Activated CD8-positive, alpha-beta T cell treated with anti-CD3 and anti-CD28 coated beads, Interleukin-2, amount 10 ng/mL, durations not matched to agents 7 days and 5 days (primary cell): Measurements from ENCODE around the gene CINP. TPM values are rescaled to one million over a fixed set of nuclear protein-coding genes. Genes with fewer than 3 reads are reported as not detected.
"Not testable (repeated sequence)": the region's sequence is repeated elsewhere in the genome, so short reads cannot be mapped to it uniquely, and the experiment has no call there.

Experiments
- ATAC-seq: fragments of 150-1000 bp; cut with Tn5 transposase; one replicate; pipeline ENCODE4 v1.10.0; 2021; ENCODE audit warnings: moderate library complexity
- CTCF ChIA-PET: fragments of 350-600 bp; sonication (Branson Sonifier 250); formaldehyde crosslinking; loops from one replicate; lab custom pipeline; 2021; ENCODE audit warnings: antibody characterized with exemption; lab: Charles Lee
- POLR2A ChIA-PET: fragments of 350-600 bp; sonication (Branson Sonifier 250); formaldehyde crosslinking; loops from one replicate; lab custom pipeline; 2021; ENCODE audit warnings: antibody characterized with exemption; lab: Charles Lee
- DNase-seq: peaks from one replicate; pipeline ENCODE4 v3.0.0-alpha.2; 2020
- H3K27ac Mint-ChIP-seq: one replicate; pipeline ENCODE4 v1.8.0; 2021; ENCODE audit warnings: mild to moderate bottlenecking, mixed read lengths
- H3K27me3 Mint-ChIP-seq: one replicate; pipeline ENCODE4 v1.8.0; 2021; ENCODE audit warnings: low read depth, mixed read lengths
- H3K36me3 Mint-ChIP-seq: one replicate; pipeline ENCODE4 v1.8.0; 2021; ENCODE audit warnings: low read depth, mixed read lengths
- H3K4me1 Mint-ChIP-seq: one replicate; pipeline ENCODE4 v1.8.0; 2021; ENCODE audit warnings: low read depth, mixed read lengths
- H3K4me3 Mint-ChIP-seq: one replicate; pipeline ENCODE4 v1.8.0; 2021; ENCODE audit warnings: mild to moderate bottlenecking, mixed read lengths
- H3K9me3 Mint-ChIP-seq: one replicate; pipeline ENCODE4 v1.8.0; 2022; ENCODE audit warnings: mixed read lengths; ENCODE audit not compliant: insufficient read depth
- total RNA-seq, 2 experiments: library from RNA; stranded (reverse); gene quantifications; one replicate each; pipeline ENCODE4 v1.2.3, GENCODE V29; 2021

Gene CINP
- total RNA-seq, 2 experiments from 2014 or later = 31.1 to 33.4 TPM

DNA sequence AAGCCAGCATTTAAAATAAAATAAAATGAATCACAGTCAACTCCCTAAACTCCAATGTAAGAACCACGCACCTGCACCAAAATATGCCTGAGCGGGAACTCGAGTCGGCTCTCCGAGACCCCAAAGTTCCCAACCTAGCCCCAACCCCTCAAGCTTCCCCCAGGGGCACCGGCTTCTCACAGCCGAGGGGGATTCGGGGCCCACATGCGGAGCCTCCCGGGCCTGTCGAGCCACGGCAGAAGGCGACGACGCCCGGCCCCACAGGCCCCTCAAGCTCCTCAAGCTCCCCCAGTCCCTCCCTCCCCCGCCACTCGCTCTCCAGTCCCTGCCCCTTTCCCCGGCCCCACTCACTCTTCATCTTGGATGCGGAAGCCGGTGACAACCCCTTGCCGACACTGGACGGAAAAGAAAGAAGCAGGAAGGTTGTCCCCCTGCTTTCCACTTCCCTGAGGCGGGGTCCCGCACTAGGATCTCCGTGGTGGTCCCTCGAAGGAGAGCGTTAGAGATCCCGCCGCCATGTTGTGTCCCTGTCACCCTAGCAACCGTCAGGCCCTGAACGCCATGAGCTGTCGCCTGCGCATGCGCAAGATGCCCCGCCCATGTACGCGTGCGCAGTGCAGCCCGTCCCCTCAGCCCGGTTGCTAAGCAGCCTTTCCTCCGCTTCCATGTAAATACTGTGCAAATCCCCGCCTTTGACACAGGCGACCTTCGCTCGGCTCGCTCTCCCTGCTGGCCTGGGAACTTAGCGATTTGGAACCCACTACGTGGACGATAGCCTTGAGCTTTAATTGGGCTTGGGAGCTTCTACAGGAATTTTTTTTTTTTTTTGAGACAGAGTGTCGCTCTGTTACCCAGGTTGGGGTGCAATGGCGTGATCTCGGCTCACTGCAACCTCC lies 57.8 kb downstream of the CINP start, which contains the start of gene MOK:
TSS of gene MOK (minus strand) at position 554 of the 896 bp plus-strand sequence. CDS start at position 358, 196 bp downstream.
- peaks cover 11% of the 10 kb centered on the region for H3K4me1 Mint-ChIP-seq
- ChIA-PET CTCF (interaction anchor here (0.8 to 3.8 kb wide), 6 partner anchors 10 to 208 kb away, joined by 3 to 36 read pairs (median 7); partner anchors contain the start of gene ZNF839), POLR2A (interaction anchor here (0.9 to 1.1 kb wide), 3 partner anchors 15 to 285 kb away, joined by 3 to 4 read pairs (median 3); partner anchors contain the start of gene ZNF839)
- peaks cover 12% of the 10 kb centered on the region for H3K27me3 Mint-ChIP-seq
- H3K27ac Mint-ChIP-seq = peak within 1 kb of the TSS; percentile 85
- peak; percentile 92 for ATAC-seq
- H3K4me3 Mint-ChIP-seq = peak within 1 kb of the TSS; percentile 95
- no peaks in the 10 kb centered on the region for H3K36me3 Mint-ChIP-seq
- no peaks in the 10 kb centered on the region for H3K9me3 Mint-ChIP-seq
- peak; percentile 98 for DNase-seq

DNA sequence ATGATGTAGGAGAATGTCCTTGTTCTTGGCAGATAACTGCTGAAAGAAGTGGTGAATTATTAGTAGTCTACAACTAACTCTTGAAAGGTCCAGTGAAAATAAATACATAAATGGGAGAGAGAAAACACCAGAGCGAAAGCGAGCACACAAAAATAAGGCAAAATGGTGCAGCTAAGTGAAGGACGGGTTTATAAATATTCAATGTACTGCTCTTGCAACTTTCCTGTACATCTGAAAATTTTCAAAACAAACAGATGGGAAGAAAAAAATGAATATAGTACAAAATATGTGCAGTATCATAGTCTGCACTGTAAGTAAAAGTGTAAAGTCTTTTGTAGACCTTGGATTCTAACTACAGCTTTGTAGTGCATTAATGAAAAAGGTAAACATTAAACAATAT lies 59.0 kb downstream of the CINP start:
- ChIA-PET POLR2A (interaction anchor here (0.6 kb wide), 1 partner anchor 58 kb away, joined by 3 read pairs; no protein-coding TSS in a partner anchor), CTCF (interaction anchor here (0.9 to 3.8 kb wide), 4 partner anchors 11 to 68 kb away, joined by 3 to 36 read pairs (median 4); partner anchors contain the start of gene ZNF839)
- peaks cover 14% of the 10 kb centered on the region for H3K4me1 Mint-ChIP-seq
- DNase-seq (no peak), ATAC-seq (no peak)
- no peaks in the 10 kb centered on the region for H3K36me3 Mint-ChIP-seq
- no peak overlapping the region for H3K27ac Mint-ChIP-seq
- no peak overlapping the region for H3K4me3 Mint-ChIP-seq
- no peaks in the 10 kb centered on the region for H3K9me3 Mint-ChIP-seq
- H3K27me3 Mint-ChIP-seq = peaks cover 12% of the 10 kb centered on the region

DNA sequence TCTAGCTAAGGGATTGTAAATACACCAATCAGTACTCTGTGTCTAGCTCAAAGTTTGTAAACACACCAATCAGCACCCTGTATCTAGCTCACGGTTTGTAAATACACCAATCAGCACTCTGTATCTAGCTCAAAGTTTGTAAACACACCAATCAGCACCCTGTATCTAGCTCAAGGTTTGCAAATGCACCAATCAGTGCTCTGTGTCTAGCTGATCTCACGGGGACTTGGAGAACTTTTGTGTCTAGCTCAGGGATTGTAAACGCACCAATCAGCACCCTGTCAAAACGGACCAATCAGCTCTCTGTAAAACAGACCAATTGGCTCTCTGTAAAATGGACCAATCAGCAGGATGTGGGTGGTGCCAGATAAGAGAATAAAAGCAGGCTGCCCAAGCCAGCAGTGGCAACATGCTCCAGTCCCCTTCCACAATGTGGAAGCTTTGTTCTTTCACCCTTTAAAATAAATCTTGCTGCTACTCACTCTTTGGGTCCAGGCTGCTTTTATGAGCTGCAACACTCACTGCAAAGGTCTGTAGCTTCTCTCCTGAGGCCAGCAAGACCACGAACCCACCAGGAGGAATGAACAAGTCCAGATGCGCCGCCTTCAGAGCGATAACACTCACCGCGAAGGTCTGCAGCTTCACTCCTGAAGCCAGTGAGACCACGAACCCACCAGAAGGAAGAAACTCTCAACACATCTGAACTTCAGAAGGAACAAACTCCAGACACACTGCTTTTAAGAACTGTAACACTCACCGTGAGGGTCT lies 64.2 kb downstream of the CINP start:
- H3K27ac Mint-ChIP-seq, H3K4me1 Mint-ChIP-seq, H3K9me3 Mint-ChIP-seq, H3K27me3 Mint-ChIP-seq, DNase-seq, H3K36me3 Mint-ChIP-seq, ATAC-seq, POLR2A ChIA-PET, H3K4me3 Mint-ChIP-seq: not testable (repeated sequence)
- CTCF ChIA-PET = interaction anchor here (1.5 kb wide), 1 partner anchor 16 kb away, joined by 4 read pairs; no protein-coding TSS in a partner anchor

Other genes starting within 250 kb of the CINP start
- gene WDR20, start 223.0 kb downstream of the CINP start, total RNA-seq = 10 to 100 TPM; 30.3 to 30.6 TPM
- 1 to 10 TPM; 3.3 to 4.1 TPM for gene MOK, start 57.7 kb downstream of the CINP start, total RNA-seq
- gene ZNF839, start 43.1 kb downstream of the CINP start, total RNA-seq = 10 to 100 TPM; 18.1 to 18.4 TPM
- gene TECPR2, start 51 bp upstream of the CINP start, total RNA-seq = 1 to 10 TPM; 8.0 to 9.4 TPM
- 1 to 10 TPM; 9.7 to 10.0 TPM for gene ANKRD9, start 146.9 kb upstream of the CINP start, total RNA-seq
- gene RCOR1, start 229.8 kb upstream of the CINP start, total RNA-seq = 10 to 100 TPM; 22.4 to 24.7 TPM